AG09309 (cell line): ENCODE measurements around the gene GOLGA3.
"Not testable (repeated sequence)": the region's sequence is repeated elsewhere in the genome, so short reads cannot be mapped to it uniquely, and the experiment has no call there.

Experiments used
- DNase-seq: peaks from one replicate; pipeline ENCODE4 v3.0.0-alpha.2; 2010; ENCODE audit warnings: low read depth
- H3K4me3 ChIP-seq: 2 replicates; pipeline ENCODE4 v1.5.1; 2011; ENCODE audit warnings: mild to moderate bottlenecking, low read depth, low read length, moderate library complexity; ENCODE audit not compliant: control insufficient read depth
- TF ChIP-seq, protein P1 (sequence below): IDR thresholded peaks from 2 replicates; pipeline ENCODE4 v1.5.1; 2011; ENCODE audit warnings: mild to moderate bottlenecking, low read depth, low read length, inconsistent platforms; ENCODE audit not compliant: insufficient read depth, control insufficient read depth; ENCODE audit errors: missing control alignments

Gene GOLGA3

GRCh38 chr12:132836795-132837331 is 8.2 kb upstream of the GOLGA3 start:
- TF ChIP-seq, protein P1, sequence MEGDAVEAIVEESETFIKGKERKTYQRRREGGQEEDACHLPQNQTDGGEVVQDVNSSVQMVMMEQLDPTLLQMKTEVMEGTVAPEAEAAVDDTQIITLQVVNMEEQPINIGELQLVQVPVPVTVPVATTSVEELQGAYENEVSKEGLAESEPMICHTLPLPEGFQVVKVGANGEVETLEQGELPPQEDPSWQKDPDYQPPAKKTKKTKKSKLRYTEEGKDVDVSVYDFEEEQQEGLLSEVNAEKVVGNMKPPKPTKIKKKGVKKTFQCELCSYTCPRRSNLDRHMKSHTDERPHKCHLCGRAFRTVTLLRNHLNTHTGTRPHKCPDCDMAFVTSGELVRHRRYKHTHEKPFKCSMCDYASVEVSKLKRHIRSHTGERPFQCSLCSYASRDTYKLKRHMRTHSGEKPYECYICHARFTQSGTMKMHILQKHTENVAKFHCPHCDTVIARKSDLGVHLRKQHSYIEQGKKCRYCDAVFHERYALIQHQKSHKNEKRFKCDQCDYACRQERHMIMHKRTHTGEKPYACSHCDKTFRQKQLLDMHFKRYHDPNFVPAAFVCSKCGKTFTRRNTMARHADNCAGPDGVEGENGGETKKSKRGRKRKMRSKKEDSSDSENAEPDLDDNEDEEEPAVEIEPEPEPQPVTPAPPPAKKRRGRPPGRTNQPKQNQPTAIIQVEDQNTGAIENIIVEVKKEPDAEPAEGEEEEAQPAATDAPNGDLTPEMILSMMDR, result no peak
- DNase-seq, result no peak
- no peak overlapping the region for H3K4me3 ChIP-seq

DNA sequence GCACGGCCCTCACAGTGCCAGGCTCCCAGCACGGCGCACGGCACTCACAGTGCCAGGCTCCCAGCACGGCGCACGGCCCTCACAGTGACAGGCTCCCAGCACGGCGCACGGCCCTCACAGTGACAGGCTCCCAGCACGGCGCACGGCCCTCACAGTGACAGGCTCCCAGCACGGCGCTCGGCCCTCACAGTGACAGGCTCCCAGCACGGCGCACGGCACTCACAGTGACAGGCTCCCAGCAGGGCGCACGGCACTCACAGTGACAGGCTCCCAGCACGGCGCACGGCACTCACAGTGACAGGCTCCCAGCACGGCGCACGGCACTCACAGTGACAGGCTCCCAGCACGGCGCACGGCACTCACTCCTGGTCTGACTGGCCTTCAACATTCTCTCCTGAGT is 7.6 kb upstream of the GOLGA3 start:
- not testable (repeated sequence) for H3K4me3 ChIP-seq, DNase-seq

DNA sequence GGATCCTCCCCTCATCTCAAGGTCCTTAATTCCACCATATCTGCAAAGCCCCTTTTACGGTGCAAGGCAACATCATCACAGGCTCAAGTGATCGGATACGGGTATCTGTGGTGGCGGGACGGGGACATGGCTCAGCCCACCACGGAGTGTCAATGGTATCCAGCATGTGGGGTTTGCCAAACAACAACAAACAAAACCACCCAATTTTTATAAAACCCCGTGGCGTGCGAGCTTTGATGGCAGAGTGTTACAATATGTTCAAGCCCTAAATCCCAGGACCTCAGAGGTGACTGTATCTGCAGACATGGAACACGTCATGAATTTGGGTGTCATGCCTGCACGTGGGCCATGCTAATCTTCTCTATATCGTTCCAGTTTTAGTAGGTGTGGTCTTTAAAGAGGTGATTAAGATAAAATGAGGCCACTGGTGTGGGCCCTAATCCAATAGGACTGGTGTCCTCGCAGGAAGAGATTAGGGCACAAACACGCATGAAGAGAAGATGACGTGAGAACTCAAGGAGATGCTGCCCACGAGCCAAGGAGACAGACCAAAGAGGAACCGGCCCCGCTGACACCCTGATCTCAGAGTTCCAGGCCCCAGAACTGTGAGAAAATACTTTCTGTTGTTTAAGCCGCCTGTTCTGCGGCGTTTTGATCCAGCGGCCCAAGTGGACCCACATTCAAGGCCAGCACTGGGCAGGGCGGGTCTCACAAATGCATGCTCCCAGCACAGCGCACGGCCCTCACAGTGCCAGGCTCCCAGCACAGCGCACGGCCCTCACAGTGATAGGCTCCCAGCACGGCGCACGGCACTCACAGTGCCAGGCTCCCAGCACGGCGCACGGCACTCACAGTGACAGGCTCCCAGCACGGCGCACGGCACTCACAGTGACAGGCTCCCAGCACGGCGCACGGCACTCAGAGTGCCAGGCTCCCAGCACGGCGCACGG is 6.7 kb upstream of the GOLGA3 start:
- DNase-seq, result no peak

DNA sequence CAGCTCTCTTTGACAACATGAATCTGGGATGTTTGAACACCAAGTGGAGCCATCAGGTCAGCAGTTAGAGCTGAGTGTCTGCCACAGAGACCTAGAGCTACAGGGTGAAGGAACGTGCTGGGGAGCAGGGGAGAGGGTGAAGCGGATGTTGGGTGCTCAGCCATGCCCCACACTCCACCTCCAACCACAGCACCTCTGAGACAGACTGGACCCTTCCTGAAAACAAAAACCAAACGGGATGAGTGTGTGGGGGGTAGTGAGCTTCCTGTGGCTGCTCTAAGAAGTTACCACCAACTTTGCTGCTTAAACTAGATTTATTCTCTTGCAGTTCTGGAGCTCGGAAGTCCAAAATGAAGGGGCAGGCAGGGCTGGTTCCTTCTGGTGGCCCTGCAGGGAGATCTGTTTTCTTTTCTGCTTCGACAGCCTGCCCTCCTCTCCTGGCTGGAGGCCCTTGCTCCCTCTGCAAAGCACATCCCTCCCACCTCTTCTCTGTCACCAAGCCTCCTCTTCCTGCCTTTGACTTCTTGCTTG is 5.6 kb upstream of the GOLGA3 start:
- TF ChIP-seq, protein P1, result no peak
- H3K4me3 ChIP-seq, result no peak overlapping the region
- DNase-seq, result no peak

More for the DNA sequence above, 6.7 kb upstream of the GOLGA3 start:
- no peak overlapping the region for H3K4me3 ChIP-seq
- TF ChIP-seq, protein P1, result no peak

DNA sequence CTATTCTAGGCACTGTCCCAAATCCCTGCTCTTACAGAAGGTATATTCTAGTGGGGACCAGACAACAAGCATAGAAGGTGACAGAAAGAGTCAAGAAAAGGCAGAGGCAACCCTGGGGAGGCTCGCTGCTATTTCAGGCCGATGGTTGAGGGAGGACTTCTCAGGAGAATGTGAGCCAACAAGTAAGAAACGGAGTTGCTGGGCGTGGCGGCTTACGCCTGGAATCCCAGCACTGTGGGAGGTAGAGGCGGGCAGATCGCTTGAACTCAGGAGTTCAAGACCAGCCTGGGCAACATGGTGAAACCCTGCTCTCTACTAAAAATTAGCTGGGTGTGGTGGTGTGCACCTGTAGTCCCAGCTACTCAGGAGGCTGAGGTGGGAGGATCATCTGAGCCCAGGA is 4.7 kb upstream of the GOLGA3 start:
- DNase-seq, result no peak
- H3K4me3 ChIP-seq, result no peak overlapping the region
- TF ChIP-seq, protein P1, result no peak

DNA sequence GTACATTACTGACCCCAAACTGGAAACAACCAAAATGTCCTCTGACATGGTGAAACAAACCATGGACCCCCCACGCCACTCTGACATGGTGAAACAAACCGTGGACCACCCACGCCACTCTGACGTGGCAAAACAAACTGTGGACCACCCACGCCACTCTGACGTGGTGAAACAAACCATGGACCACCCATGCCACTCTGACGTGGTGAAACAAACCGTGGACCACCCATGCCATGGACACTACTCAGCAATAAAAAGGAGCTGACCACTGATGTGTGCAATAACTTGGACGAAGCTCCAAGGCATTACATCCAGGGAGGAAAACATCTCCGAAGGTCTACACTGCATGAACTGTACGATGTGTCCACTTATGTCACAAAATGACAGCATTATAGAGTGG is 3.1 kb upstream of the GOLGA3 start:
- TF ChIP-seq, protein P1, result no peak

More for the DNA sequence above, 3.1 kb upstream of the GOLGA3 start:
- H3K4me3 ChIP-seq, result no peak overlapping the region
- DNase-seq, result no peak
